Activated T-helper 17 cell treated with anti-CD3 and anti-CD28 coated beads, Interleukin-2, amount 50 U/mL, for 72 hours (primary cell): Measurements from ENCODE around the gene TUBAL3. TPM values are rescaled to one million over a fixed set of nuclear protein-coding genes. Genes with fewer than 3 reads are reported as not detected.

Experiments used
- ATAC-seq: fragments of 150-1000 bp; cut with Tn5 transposase; replicated peaks from 2 replicates; pipeline ENCODE4 v1.10.0; 2021; ENCODE audit warnings: mild to moderate bottlenecking, moderate library complexity
- H3K27ac Mint-ChIP-seq: one replicate; pipeline ENCODE4 v1.8.0; 2022; ENCODE audit warnings: mixed read lengths
- H3K27me3 Mint-ChIP-seq: one replicate; pipeline ENCODE4 v1.8.0; 2022; ENCODE audit warnings: mixed read lengths
- H3K36me3 Mint-ChIP-seq: one replicate; pipeline ENCODE4 v1.8.0; 2022; ENCODE audit warnings: low read depth, mild to moderate bottlenecking, mixed read lengths
- H3K4me1 Mint-ChIP-seq: one replicate; pipeline ENCODE4 v1.8.0; 2022; ENCODE audit warnings: mixed read lengths
- H3K4me3 Mint-ChIP-seq: one replicate; pipeline ENCODE4 v1.8.0; 2022; ENCODE audit warnings: mild to moderate bottlenecking, mixed read lengths
- H3K9me3 Mint-ChIP-seq: one replicate; pipeline ENCODE4 v1.8.0; 2022; ENCODE audit warnings: mixed read lengths
- total RNA-seq, 2 donors: library from RNA; stranded (reverse); gene quantifications; one replicate each; pipeline ENCODE4 v1.2.3, GENCODE V29; 2022

Gene TUBAL3
- total RNA-seq, 2 donors from 2014 or later: not detected

GRCh38 chr10:5376450-5376849 is 28.2 kb downstream of the TUBAL3 start:
- ATAC-seq: no peak
- Mint-ChIP-seq H3K27me3 (no peaks in the 10 kb centered on the region), H3K9me3 (no peaks in the 10 kb centered on the region), H3K27ac (no peak overlapping the region), H3K4me1 (no peaks in the 10 kb centered on the region), H3K4me3 (no peak overlapping the region), H3K36me3 (no peaks in the 10 kb centered on the region)

DNA sequence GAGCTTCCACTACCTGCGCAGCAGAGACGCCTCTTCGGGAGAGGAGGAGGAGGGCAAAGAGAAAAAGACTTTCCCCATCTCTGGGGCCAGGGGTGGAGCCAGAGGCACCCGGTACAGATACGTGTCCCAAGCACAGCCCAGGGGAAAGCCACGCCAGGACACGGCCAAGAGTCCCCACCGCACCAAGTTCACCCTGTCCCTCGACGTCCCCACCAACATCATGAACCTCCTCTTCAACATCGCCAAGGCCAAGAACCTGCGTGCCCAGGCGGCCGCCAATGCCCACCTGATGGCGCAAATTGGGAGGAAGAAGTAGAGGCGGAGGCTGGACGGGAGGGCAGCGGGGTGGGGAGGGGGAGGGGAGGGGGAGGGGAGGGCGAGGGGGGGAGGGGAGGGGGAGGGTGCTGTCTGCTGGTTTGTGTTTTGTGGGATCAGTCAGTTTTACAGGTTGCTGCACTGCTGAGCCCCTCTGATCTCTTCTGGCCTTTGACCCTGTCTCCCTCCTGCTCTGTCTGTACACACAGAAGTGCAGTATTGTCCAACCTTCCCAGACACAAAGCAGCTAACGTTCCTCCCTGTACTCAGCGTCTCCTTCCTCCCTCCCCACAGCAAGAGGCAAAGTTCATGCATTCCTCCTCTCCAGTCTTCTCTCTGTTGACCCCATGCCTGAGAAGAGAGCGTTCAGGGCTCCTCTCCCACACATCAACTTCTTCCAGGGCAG is 30.6 kb downstream of the TUBAL3 start:
- H3K4me3 Mint-ChIP-seq: no peak overlapping the region
- H3K27ac Mint-ChIP-seq: no peak overlapping the region
- ATAC-seq: no peak
- H3K36me3 Mint-ChIP-seq: no peaks in the 10 kb centered on the region
- H3K4me1 Mint-ChIP-seq: peaks cover 3% of the 10 kb centered on the region
- H3K9me3 Mint-ChIP-seq: peaks cover 9% of the 10 kb centered on the region
- no peaks in the 10 kb centered on the region for H3K27me3 Mint-ChIP-seq

GRCh38 chr10:5373307-5373706 is 31.3 kb downstream of the TUBAL3 start:
- peaks cover 9% of the 10 kb centered on the region for H3K9me3 Mint-ChIP-seq
- no peaks in the 10 kb centered on the region for H3K36me3 Mint-ChIP-seq
- no peak overlapping the region for H3K4me3 Mint-ChIP-seq
- H3K4me1 Mint-ChIP-seq: peaks cover 3% of the 10 kb centered on the region
- ATAC-seq: no peak
- no peaks in the 10 kb centered on the region for H3K27me3 Mint-ChIP-seq
- H3K27ac Mint-ChIP-seq: no peak overlapping the region

DNA sequence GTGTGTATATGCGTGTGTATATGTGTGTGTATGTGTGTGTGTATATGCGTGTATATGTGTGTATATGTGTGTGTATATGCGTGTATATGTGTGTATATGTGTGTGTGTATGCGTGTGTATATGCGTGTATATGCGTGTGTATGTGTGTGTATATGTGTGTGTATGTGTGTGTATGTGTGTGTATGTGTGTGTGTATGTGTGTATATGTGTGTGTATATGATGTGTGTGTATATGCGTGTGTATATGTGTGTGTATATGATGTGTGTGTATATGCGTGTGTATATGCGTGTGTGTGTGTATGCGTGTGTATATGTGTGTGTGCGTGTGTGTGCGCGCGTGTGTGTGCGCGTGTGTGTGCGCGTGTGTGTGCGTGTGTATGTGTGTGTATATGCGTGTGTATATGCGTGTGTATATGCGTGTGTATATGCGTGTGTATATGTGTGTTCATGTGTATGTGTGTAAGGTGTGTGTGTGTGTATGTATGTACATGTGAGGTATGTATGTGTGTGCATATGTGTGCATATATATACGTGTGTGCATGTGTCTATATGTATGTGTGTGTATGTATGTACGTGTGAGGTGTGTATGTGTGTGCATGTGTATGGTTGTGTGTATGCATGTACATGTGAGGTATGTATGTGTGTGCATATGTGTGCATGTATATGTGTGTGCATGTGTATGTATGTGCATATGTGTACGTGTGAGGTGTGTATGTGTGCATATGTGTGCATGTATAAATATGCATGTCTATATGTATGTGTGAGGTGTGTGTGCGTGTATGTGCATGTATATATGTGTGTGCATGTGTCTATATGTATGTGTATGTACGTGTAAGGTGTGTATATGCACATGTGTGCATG is 33.9 kb downstream of the TUBAL3 start:
- H3K27me3 Mint-ChIP-seq: no peaks in the 10 kb centered on the region
- peaks cover 3% of the 10 kb centered on the region for H3K4me1 Mint-ChIP-seq
- H3K27ac Mint-ChIP-seq: no peak overlapping the region
- no peak for ATAC-seq
- H3K9me3 Mint-ChIP-seq: peaks cover 9% of the 10 kb centered on the region
- no peak overlapping the region for H3K4me3 Mint-ChIP-seq
- H3K36me3 Mint-ChIP-seq: no peaks in the 10 kb centered on the region

GRCh38 chr10:5369362-5370158 is 35.1 kb downstream of the TUBAL3 start:
- peaks cover 3% of the 10 kb centered on the region for H3K4me1 Mint-ChIP-seq
- ATAC-seq: no peak

GRCh38 chr10:5365928-5366327 is 38.7 kb downstream of the TUBAL3 start:
- H3K9me3 Mint-ChIP-seq: peaks cover 7% of the 10 kb centered on the region
- no peak for ATAC-seq
- peaks cover 3% of the 10 kb centered on the region for H3K4me1 Mint-ChIP-seq
- no peaks in the 10 kb centered on the region for H3K36me3 Mint-ChIP-seq
- H3K27me3 Mint-ChIP-seq: peaks cover 4% of the 10 kb centered on the region
- H3K27ac Mint-ChIP-seq: no peak overlapping the region
- no peak overlapping the region for H3K4me3 Mint-ChIP-seq

More at GRCh38 chr10:5369362-5370158, 35.1 kb downstream of the TUBAL3 start:
- Mint-ChIP-seq H3K4me3 (no peak overlapping the region), H3K27ac (no peak overlapping the region), H3K9me3 (peaks cover 9% of the 10 kb centered on the region), H3K36me3 (no peaks in the 10 kb centered on the region), H3K27me3 (no peaks in the 10 kb centered on the region)

DNA sequence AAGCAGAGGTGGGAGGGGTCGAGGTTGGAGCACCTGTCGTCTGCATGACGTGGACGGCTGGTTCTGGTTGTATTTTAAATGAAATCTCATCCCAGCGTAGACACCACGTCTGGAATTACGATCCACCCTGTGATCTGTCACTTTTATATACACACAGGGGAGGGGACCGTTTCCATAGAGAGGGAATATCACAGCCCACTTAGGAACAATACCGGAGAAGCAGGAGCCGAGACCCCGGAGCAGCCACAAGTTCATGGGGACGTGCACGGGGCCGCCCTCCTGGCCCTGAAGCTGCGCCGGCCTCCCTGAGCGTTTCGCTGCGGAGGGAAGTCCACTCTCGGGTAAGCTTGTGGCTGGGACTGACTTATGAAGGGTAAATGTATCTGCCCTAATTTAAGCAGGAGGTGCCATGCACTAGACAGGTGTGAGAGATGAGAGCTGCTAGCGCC is 39.7 kb downstream of the TUBAL3 start, which contains the start of gene UCN3:
Gene UCN3 (plus strand): TSS at position 77 of the 449 bp plus-strand sequence. CDS start 8,755 bp downstream, outside the sequence.
- ATAC-seq: no peak
- peaks cover 9% of the 10 kb centered on the region for H3K27me3 Mint-ChIP-seq
- H3K27ac Mint-ChIP-seq: no peak within 1 kb of the TSS
- no peaks in the 10 kb centered on the region for H3K9me3 Mint-ChIP-seq
- no peak within 1 kb of the TSS for H3K4me3 Mint-ChIP-seq
- no peaks in the 10 kb centered on the region for H3K36me3 Mint-ChIP-seq
- no peaks in the 10 kb centered on the region for H3K4me1 Mint-ChIP-seq

DNA sequence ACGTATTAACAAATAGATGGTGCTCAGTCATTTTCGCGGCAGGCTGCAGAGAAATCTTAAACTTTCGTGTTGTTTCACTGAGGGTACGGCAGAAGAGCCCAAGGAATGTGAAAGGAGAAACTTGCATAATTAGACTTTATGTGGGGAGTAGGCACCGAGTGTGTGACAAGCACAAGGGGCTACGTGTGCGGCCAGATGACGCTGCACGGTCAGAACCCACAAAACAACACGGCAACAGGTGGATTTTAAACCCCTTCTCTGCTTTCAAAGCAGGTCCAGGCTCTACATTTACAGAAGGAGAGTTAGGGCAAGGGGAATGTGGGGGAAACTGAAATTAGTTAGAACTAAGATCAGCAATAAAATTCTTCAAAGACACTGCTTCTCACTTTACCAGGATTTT is 40.3 kb downstream of the TUBAL3 start:
- peaks cover 12% of the 10 kb centered on the region for H3K27me3 Mint-ChIP-seq
- H3K9me3 Mint-ChIP-seq: no peaks in the 10 kb centered on the region
- no peak overlapping the region for H3K27ac Mint-ChIP-seq

DNA sequence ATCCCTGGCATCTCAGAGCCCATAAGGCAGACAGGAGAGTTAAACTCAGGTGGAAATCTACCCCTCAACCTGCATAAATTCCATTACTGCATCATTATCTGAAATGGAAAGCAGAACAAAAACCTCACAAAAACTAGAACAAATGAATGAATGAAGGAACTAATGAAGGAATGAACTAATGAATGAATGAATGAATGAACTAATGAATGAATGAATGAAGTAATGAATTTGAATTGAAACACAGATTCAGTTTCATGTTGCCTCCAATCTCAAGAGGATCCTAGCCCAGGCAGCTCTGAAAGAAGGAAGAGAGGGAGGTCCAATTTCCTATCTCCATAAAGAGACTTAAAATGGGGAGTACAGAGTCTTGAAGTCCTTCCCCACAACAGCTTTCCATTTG is 41.8 kb downstream of the TUBAL3 start:
- H3K27ac Mint-ChIP-seq: no peak overlapping the region
- no peak overlapping the region for H3K4me3 Mint-ChIP-seq
- H3K9me3 Mint-ChIP-seq: no peaks in the 10 kb centered on the region
- peaks cover 19% of the 10 kb centered on the region for H3K27me3 Mint-ChIP-seq
- no peaks in the 10 kb centered on the region for H3K36me3 Mint-ChIP-seq
- H3K4me1 Mint-ChIP-seq: no peaks in the 10 kb centered on the region
- no peak for ATAC-seq

More for the DNA sequence above, 40.3 kb downstream of the TUBAL3 start:
- Mint-ChIP-seq H3K36me3 (no peaks in the 10 kb centered on the region), H3K4me1 (no peaks in the 10 kb centered on the region), H3K4me3 (no peak overlapping the region)
- no peak for ATAC-seq

DNA sequence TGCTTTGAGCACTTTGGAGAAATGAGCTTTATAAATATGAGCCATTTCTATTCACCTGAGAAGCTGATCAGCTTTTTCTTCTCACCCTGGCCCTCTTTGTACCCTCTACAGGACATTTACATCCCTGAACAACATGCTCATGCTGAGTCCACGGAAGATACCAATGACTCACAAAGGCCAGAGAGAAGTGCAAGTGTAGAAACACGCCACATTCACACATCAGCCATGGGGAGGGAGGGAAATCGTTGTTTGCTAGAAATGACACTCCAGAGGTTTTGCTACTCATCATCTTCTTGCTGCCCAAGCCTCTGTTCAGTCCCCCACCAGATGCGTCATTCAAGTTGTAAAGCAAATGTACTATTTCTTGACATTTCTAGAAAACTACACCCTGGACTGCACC is 42.7 kb downstream of the TUBAL3 start:
- Mint-ChIP-seq H3K4me1 (no peaks in the 10 kb centered on the region), H3K36me3 (no peaks in the 10 kb centered on the region), H3K4me3 (no peak overlapping the region), H3K27me3 (peaks cover 19% of the 10 kb centered on the region), H3K27ac (no peak overlapping the region), H3K9me3 (no peaks in the 10 kb centered on the region)
- no peak for ATAC-seq

DNA sequence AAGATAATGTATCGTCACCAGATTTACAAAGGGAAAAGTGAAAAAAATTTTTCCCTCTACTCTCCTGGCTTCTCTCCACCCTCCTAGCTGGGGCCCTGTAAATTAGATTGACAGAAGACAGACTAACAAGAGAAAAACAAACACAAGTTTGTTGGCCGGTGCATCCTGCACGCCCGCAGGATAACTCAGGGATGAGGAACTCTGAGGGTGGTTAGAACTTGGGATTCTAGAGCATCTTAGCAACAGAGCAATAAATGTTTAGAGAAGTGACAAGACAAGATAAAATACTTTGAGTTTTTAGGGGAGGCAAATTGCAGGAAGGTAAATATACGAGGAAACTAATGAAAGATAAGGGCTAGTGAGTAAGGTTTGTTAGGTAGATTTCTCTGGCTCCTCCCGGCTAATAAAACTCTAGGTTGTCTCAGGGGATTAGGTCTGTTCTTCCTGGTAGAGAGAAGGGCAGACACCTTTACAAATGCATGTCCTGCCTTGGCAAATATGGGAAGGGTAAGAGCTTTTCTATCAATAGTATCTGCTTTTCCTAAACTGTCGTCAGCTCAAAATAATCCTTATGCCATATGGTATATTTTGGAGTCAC is 44.2 kb downstream of the TUBAL3 start:
- Mint-ChIP-seq H3K9me3 (no peaks in the 10 kb centered on the region), H3K36me3 (no peaks in the 10 kb centered on the region), H3K4me3 (no peak overlapping the region), H3K27me3 (peaks cover 19% of the 10 kb centered on the region), H3K27ac (no peak overlapping the region), H3K4me1 (no peaks in the 10 kb centered on the region)
- no peak for ATAC-seq

- no peak overlapping the region for H3K4me3 Mint-ChIP-seq
- H3K9me3 Mint-ChIP-seq: no peaks in the 10 kb centered on the region
- peaks cover 21% of the 10 kb centered on the region for H3K27me3 Mint-ChIP-seq
- no peaks in the 10 kb centered on the region for H3K36me3 Mint-ChIP-seq
- H3K4me1 Mint-ChIP-seq: no peaks in the 10 kb centered on the region
- no peak overlapping the region for H3K27ac Mint-ChIP-seq
- ATAC-seq: peak; percentile 84
Observed at GRCh38 chr10:5356302-5356763, 48.3 kb downstream of the TUBAL3 start.

DNA sequence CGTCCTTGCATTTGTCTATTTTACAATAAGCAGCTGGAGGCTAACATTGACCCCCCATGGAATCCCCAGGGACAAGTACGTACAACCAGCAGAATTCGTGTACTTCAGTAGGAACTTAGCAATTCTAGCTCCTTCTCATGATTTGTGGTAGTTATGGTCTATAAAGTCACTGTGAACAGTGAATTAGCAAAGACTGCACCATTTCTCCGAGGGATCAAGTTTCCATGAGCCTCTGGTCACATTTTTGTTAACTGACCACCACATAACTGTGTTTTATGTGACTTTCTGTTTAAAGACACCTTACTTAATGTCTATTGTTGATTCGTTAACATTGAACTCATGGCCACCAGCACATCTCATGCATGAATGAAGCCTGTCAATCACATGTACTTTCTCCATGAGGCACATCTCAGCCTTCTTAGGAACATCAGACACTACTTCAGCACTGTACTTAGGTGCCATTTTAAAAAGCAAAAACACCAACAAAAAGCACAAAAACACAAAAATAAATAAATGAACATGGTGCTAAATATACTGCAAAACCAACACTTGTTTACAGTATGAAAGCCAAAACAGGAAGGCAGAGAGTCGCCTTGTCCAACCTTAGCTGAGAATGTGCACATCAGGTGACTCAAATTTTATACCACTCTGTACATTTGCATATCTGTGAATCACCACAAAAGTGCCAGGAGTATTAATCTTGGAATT is 48.9 kb downstream of the TUBAL3 start:
- no peaks in the 10 kb centered on the region for H3K36me3 Mint-ChIP-seq
- peaks cover 21% of the 10 kb centered on the region for H3K27me3 Mint-ChIP-seq
- H3K27ac Mint-ChIP-seq: no peak overlapping the region
- no peaks in the 10 kb centered on the region for H3K4me1 Mint-ChIP-seq
- no peak overlapping the region for H3K4me3 Mint-ChIP-seq
- no peaks in the 10 kb centered on the region for H3K9me3 Mint-ChIP-seq
- ATAC-seq: peak; percentile 42
